GM12892 (cell line): ENCODE measurements around the gene CDCA5.

Experiments used
- POLR2A ChIP-seq: IDR thresholded peaks from 2 replicates; pipeline ENCODE4 v1.6.1; 2011; ENCODE audit warnings: low read depth, low read length, control low read depth
- POLR2AphosphoS5 ChIP-seq: IDR thresholded peaks from 2 replicates; pipeline ENCODE4 v1.6.1; 2011; ENCODE audit warnings: low read depth, low read length, control low read depth
- TAF1 ChIP-seq: IDR thresholded peaks from 2 replicates; pipeline ENCODE4 v1.6.1; 2011; ENCODE audit warnings: low read depth, mild to moderate bottlenecking, control low read depth, low read length, borderline replicate concordance

DNA sequence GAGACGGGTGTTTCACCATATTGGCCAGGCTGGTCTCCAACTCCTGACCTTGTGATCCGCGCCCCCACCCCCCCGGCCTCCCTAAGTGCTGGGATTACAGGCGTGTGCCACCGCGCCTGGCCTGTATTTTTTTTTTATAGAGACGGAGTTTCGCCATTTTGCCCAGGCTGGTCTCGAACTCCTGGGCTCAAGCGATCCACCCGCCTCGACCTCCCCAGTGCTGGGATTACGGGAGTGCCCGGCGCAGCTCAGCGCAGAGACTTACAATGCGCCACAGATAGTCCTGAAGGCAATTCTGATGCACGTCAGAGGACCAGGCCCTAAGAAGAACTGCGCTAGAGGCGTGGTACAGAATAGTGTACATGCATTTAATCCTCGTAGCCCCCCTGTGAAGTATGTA, 11.6 kb upstream of the CDCA5 start:
- TF ChIP-seq POLR2AphosphoS5 (no peak), POLR2A (no peak), TAF1 (no peak)
